Astrocyte (in vitro differentiated cells and primary cell): Measurements from ENCODE around the gene NCK2. TPM values are rescaled to one million over a fixed set of nuclear protein-coding genes. Genes with fewer than 3 reads are reported as not detected.

ENCODE experiments used
- DNase-seq: peaks from one replicate; pipeline ENCODE4 v3.0.0-alpha.2; 2010; ENCODE audit warnings: low read depth
- FAIRE-seq: peaks from 2 replicates; lab custom pipeline; 2011; peaks lifted over from hg19 to GRCh38; lab: Jason Lieb, UNC
- H2AFZ ChIP-seq: 2 replicates; pipeline ENCODE4 v1.6.0; 2012; ENCODE audit warnings: low read depth, low read length, inconsistent platforms
- H3K27ac ChIP-seq: 2 replicates; pipeline ENCODE4 v1.5.1; 2011; ENCODE audit warnings: low read depth, low read length, inconsistent platforms
- H3K27me3 ChIP-seq: 2 replicates; pipeline ENCODE4 v1.6.0; 2011; ENCODE audit warnings: low read length, inconsistent platforms; ENCODE audit not compliant: insufficient read depth
- H3K36me3 ChIP-seq: 2 replicates; pipeline ENCODE4 v1.5.1; 2011; ENCODE audit warnings: low read length, inconsistent platforms; ENCODE audit not compliant: insufficient read depth
- H3K4me1 ChIP-seq: 2 replicates; pipeline ENCODE4 v1.5.1; 2011; ENCODE audit warnings: low read length, inconsistent platforms; ENCODE audit not compliant: insufficient read depth
- H3K4me2 ChIP-seq: 2 replicates; pipeline ENCODE4 v1.6.0; 2012; ENCODE audit warnings: low read length, inconsistent platforms
- H3K4me3 ChIP-seq: 2 replicates; pipeline ENCODE4 v1.5.1; 2011; ENCODE audit warnings: low read depth, mild to moderate bottlenecking, low read length, inconsistent platforms; ENCODE audit not compliant: insufficient read depth
- H3K79me2 ChIP-seq: 2 replicates; pipeline ENCODE4 v1.6.0; 2012; ENCODE audit warnings: mild to moderate bottlenecking, low read length, inconsistent platforms; ENCODE audit not compliant: insufficient read depth
- H3K9ac ChIP-seq: 2 replicates; pipeline ENCODE4 v1.6.0; 2012; ENCODE audit warnings: mild to moderate bottlenecking, low read length, inconsistent platforms
- H3K9me3 ChIP-seq: 2 replicates; pipeline ENCODE4 v1.5.1; 2012; ENCODE audit warnings: low read depth, mild to moderate bottlenecking, low read length, inconsistent platforms; ENCODE audit not compliant: insufficient read depth
- H4K20me1 ChIP-seq: 2 replicates; pipeline ENCODE4 v1.6.0; 2012; ENCODE audit warnings: low read length, inconsistent platforms; ENCODE audit not compliant: insufficient read depth
- H3K27ac Mint-ChIP-seq: one replicate; pipeline ENCODE4 v1.8.0; 2021; ENCODE audit warnings: mild to moderate bottlenecking, mixed read lengths; ENCODE audit not compliant: unreplicated experiment
- H3K27me3 Mint-ChIP-seq: one replicate; pipeline ENCODE4 v1.8.0; 2021; ENCODE audit warnings: low read depth, mixed read lengths; ENCODE audit not compliant: unreplicated experiment
- H3K36me3 Mint-ChIP-seq: one replicate; pipeline ENCODE4 v1.8.0; 2021; ENCODE audit warnings: low read depth, mixed read lengths; ENCODE audit not compliant: unreplicated experiment
- H3K4me1 Mint-ChIP-seq: one replicate; pipeline ENCODE4 v1.8.0; 2021; ENCODE audit warnings: low read depth, mixed read lengths; ENCODE audit not compliant: unreplicated experiment
- H3K4me3 Mint-ChIP-seq: one replicate; pipeline ENCODE4 v1.8.0; 2021; ENCODE audit warnings: mild to moderate bottlenecking, moderate library complexity, mixed read lengths; ENCODE audit not compliant: unreplicated experiment
- H3K9me3 Mint-ChIP-seq: one replicate; pipeline ENCODE4 v1.8.0; 2021; ENCODE audit warnings: mild to moderate bottlenecking, mixed read lengths; ENCODE audit not compliant: unreplicated experiment
- EZH2 ChIP-seq: IDR thresholded peaks from 2 replicates; pipeline ENCODE4 v1.6.1; 2012; ENCODE audit warnings: mild to moderate bottlenecking, low read length, inconsistent platforms; ENCODE audit not compliant: insufficient read depth
- total RNA-seq: library from RNA; stranded (reverse); gene quantifications from 2 replicates; pipeline ENCODE4 v1.2.1, GENCODE V29; 2021
- TF ChIP-seq, protein P1 (sequence below): IDR thresholded peaks from 2 replicates; pipeline ENCODE4 v1.5.1; 2011; ENCODE audit warnings: low read depth, mild to moderate bottlenecking, inconsistent platforms, low read length, moderate library complexity; ENCODE audit not compliant: insufficient read depth

NCK2 gene
- total RNA-seq, 1 donor from 2014 or later = 61.6 TPM

DNA sequence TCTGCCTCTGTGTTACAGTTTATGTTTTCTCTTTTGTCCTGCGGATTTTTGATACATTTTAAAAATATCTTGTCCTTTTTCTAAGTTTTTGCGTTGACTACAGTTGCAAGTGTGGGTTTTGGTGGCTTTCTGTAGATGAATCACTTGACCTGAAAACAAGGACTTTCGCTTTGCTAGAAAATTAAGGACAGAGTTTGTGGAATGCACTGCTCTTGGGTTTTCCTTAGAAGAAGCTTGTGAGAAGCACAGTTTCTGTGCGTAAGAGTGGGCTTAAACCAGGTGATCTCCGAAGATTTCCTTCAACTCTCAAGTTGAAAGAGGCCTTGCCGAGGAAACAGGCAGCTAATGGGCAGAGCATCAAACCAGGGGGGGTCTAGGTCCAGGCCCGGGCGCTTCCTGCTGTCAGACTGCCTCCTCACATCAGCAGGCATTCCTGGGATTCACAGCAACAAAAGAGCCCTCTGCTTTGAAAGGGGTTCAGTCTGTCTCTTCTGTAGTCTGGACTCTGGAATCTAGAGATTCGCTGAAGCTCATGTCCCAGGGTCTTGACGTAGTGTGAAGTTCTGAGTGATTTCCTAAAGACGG, 17.3 kb downstream of the NCK2 start:
- peaks cover 11% of the 10 kb centered on the region for H3K4me1 ChIP-seq
- H3K9me3 Mint-ChIP-seq = no peaks in the 10 kb centered on the region
- DNase-seq (peak; percentile 37), FAIRE-seq (no peak)
- H3K36me3 ChIP-seq = no peaks in the 10 kb centered on the region
- peak overlapping the region; percentile 8 for H3K27ac ChIP-seq
- peak overlapping the region; percentile 80 for H3K4me2 ChIP-seq
- peak overlapping the region; percentile 49 for H3K9ac ChIP-seq
- H3K36me3 Mint-ChIP-seq = peaks cover 6% of the 10 kb centered on the region
- H3K9me3 ChIP-seq = no peaks in the 10 kb centered on the region
- H3K4me3 Mint-ChIP-seq = peak overlapping the region; percentile 60
- peaks cover 99% of the 10 kb centered on the region for H3K79me2 ChIP-seq
- peak overlapping the region; percentile 43 for H3K4me3 ChIP-seq
- H2AFZ ChIP-seq = no peak overlapping the region
- no peaks in the 10 kb centered on the region for H3K27me3 Mint-ChIP-seq
- TF ChIP-seq EZH2 = no peak
- TF ChIP-seq, protein P1, sequence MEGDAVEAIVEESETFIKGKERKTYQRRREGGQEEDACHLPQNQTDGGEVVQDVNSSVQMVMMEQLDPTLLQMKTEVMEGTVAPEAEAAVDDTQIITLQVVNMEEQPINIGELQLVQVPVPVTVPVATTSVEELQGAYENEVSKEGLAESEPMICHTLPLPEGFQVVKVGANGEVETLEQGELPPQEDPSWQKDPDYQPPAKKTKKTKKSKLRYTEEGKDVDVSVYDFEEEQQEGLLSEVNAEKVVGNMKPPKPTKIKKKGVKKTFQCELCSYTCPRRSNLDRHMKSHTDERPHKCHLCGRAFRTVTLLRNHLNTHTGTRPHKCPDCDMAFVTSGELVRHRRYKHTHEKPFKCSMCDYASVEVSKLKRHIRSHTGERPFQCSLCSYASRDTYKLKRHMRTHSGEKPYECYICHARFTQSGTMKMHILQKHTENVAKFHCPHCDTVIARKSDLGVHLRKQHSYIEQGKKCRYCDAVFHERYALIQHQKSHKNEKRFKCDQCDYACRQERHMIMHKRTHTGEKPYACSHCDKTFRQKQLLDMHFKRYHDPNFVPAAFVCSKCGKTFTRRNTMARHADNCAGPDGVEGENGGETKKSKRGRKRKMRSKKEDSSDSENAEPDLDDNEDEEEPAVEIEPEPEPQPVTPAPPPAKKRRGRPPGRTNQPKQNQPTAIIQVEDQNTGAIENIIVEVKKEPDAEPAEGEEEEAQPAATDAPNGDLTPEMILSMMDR = no peak
- peak overlapping the region; percentile 62 for H3K27ac Mint-ChIP-seq
- H3K27me3 ChIP-seq = no peaks in the 10 kb centered on the region
- peaks cover 88% of the 10 kb centered on the region for H4K20me1 ChIP-seq
- H3K4me1 Mint-ChIP-seq = peaks cover 30% of the 10 kb centered on the region

DNA sequence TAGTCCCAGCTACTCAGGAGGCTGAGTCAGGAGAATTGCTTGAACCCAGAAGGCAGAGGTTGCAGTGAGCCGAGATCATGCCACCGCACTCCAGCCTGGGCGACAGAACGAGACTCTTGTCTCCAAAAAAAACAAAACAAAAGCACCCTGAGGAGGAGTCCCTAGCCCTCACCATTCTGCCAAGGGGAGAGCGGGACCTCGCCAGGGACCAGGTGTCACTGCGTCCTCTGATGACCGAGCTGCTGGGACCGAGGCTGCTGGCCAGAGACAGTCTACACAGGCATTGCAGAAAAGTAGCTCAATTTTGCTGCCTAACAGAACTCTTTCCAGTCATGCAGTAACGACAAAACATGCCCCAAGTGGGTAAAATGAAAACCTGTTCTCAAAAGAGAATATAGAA, 18.4 kb downstream of the NCK2 start:
- FAIRE-seq (no peak), DNase-seq (no peak)
- no peak overlapping the region for H3K4me3 ChIP-seq
- H2AFZ ChIP-seq = no peak overlapping the region
- H3K4me1 Mint-ChIP-seq = peaks cover 25% of the 10 kb centered on the region
- no peaks in the 10 kb centered on the region for H3K27me3 Mint-ChIP-seq
- peaks cover 6% of the 10 kb centered on the region for H3K36me3 Mint-ChIP-seq
- peaks cover 96% of the 10 kb centered on the region for H3K79me2 ChIP-seq
- no peak overlapping the region for H3K9ac ChIP-seq
- H3K4me1 ChIP-seq = peaks cover 11% of the 10 kb centered on the region
- H3K27ac Mint-ChIP-seq = peak overlapping the region; percentile 75
- H3K9me3 Mint-ChIP-seq = no peaks in the 10 kb centered on the region
- no peaks in the 10 kb centered on the region for H3K9me3 ChIP-seq
- H3K4me3 Mint-ChIP-seq = no peak overlapping the region
- no peaks in the 10 kb centered on the region for H3K27me3 ChIP-seq
- H3K27ac ChIP-seq = no peak overlapping the region
- no peak overlapping the region for H3K4me2 ChIP-seq
- no peak for TF ChIP-seq EZH2
- peaks cover 87% of the 10 kb centered on the region for H4K20me1 ChIP-seq
- no peaks in the 10 kb centered on the region for H3K36me3 ChIP-seq

DNA sequence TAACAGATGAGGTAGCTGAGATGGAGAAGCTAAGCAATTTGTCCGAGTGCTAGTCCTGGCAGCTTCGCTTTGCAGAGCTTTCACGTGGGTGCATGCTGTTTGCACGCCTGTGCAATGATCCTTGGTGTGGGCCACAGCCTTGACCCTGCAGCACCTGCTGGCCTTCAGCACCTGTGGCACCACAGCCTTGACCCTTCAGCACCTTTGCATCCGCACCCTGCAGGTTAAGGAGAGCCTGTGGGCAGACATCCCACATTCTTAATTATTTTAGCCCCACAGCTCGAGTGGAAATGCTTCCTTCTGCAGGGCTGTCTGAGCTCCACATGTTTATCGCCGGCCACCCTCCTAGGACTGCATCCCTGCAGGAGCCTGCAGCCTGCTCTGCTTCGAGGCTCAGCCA, 19.3 kb downstream of the NCK2 start:
- Histone ChIP-seq H3K27ac (no peak overlapping the region), H3K27me3 (no peaks in the 10 kb centered on the region), H3K4me1 (peaks cover 11% of the 10 kb centered on the region), H2AFZ (no peak overlapping the region), H3K9me3 (no peaks in the 10 kb centered on the region), H4K20me1 (peaks cover 89% of the 10 kb centered on the region), H3K79me2 (peaks cover 95% of the 10 kb centered on the region), H3K4me2 (no peak overlapping the region), H3K9ac (no peak overlapping the region), H3K4me3 (no peak overlapping the region), H3K36me3 (no peaks in the 10 kb centered on the region)
- H3K27ac Mint-ChIP-seq = peak overlapping the region; percentile 18
- no peaks in the 10 kb centered on the region for H3K27me3 Mint-ChIP-seq
- H3K9me3 Mint-ChIP-seq = no peaks in the 10 kb centered on the region
- H3K4me1 Mint-ChIP-seq = peaks cover 27% of the 10 kb centered on the region
- H3K36me3 Mint-ChIP-seq = peaks cover 6% of the 10 kb centered on the region
- TF ChIP-seq, protein P1 = no peak
- TF ChIP-seq EZH2 = no peak
- no peak for DNase-seq
- H3K4me3 Mint-ChIP-seq = no peak overlapping the region
- no peak for FAIRE-seq
